GM18870 (cell line): ENCODE results near the gene PTH1R.

Source experiments
- ATAC-seq: cut with Tn5 transposase; IDR thresholded peaks from one replicate; pipeline ENCODE4 v1.9.1; 2021; ENCODE audit warnings: moderate library complexity; ENCODE audit not compliant: unreplicated experiment

The PTH1R gene

GRCh38 chr3:46881596-46882376, 4.3 kb downstream of the PTH1R start:
- ATAC-seq, result no peak

- ATAC-seq, result no peak
These were observed 5.0 kb downstream of the PTH1R start for GRCh38 chr3:46882377-46883053.

- ATAC-seq, result no peak
These were observed 5.7 kb downstream of the PTH1R start for GRCh38 chr3:46883054-46883829.

- ATAC-seq, result no peak
These were observed 6.3 kb downstream of the PTH1R start for GRCh38 chr3:46883830-46884185.

GRCh38 chr3:46884427-46884826, 6.9 kb downstream of the PTH1R start:
- no peak for ATAC-seq

GRCh38 chr3:46884929-46885328, 7.4 kb downstream of the PTH1R start:
- no peak for ATAC-seq

- ATAC-seq, result no peak
These were observed 8.1 kb downstream of the PTH1R start for GRCh38 chr3:46885612-46886011.

- no peak for ATAC-seq
These were observed 10.5 kb downstream of the PTH1R start for GRCh38 chr3:46887980-46888494.

- ATAC-seq, result no peak
These were observed 11.2 kb downstream of the PTH1R start for GRCh38 chr3:46888705-46889104.

- ATAC-seq, result no peak
These were observed 12.0 kb downstream of the PTH1R start for GRCh38 chr3:46889381-46890110.

GRCh38 chr3:46890132-46890531, 12.6 kb downstream of the PTH1R start:
- ATAC-seq, result no peak

GRCh38 chr3:46891132-46891531, 13.6 kb downstream of the PTH1R start:
- ATAC-seq, result no peak

- no peak for ATAC-seq
These were observed 15.0 kb downstream of the PTH1R start for GRCh38 chr3:46892285-46893145.

GRCh38 chr3:46893146-46893748, 15.7 kb downstream of the PTH1R start:
- ATAC-seq, result no peak

- ATAC-seq, result no peak
These were observed 16.2 kb downstream of the PTH1R start for GRCh38 chr3:46893763-46894162.

GRCh38 chr3:46894256-46894655, 16.7 kb downstream of the PTH1R start:
- no peak for ATAC-seq

- no peak for ATAC-seq
These were observed 17.7 kb downstream of the PTH1R start for GRCh38 chr3:46895204-46895660.

GRCh38 chr3:46895761-46896160, 18.2 kb downstream of the PTH1R start:
- no peak for ATAC-seq

GRCh38 chr3:46896386-46896785, 18.9 kb downstream of the PTH1R start:
- ATAC-seq, result no peak
